Fibroblast of lung (primary cell): Measurements from ENCODE around the gene GSTK1.

Source experiments
- CTCF ChIP-seq, 2 donors: IDR thresholded peaks in 1 of 2; conservative IDR thresholded peaks in 1 of 2; 1 replicate in 1 of 2; 2 replicates in 1 of 2; pipeline ENCODE4 v1.5.1; 2011 to 2012; ENCODE audit warnings: low read length in 2 of 2, control low read depth in 1 of 2, inconsistent platforms in 1 of 2, low read depth in 1 of 2, mild to moderate bottlenecking in 1 of 2
- EZH2 ChIP-seq: IDR thresholded peaks from 2 replicates; pipeline ENCODE4 v1.5.1; 2012; ENCODE audit warnings: low read length, control low read depth, mild to moderate bottlenecking; ENCODE audit errors: missing control alignments

- TF ChIP-seq EZH2 (no peak), CTCF (conservative IDR thresholded peaks at IDR 0.05 in 1 of 2, IDR thresholded peaks at IDR 0.05 in 1 of 2; ENCODE audit: low read depth in 1 of 2, low read length in 2 of 2) (no peak)
Observed at GRCh38 chr7:143286522-143286890, 23.3 kb downstream of the GSTK1 start.
